PC-3 (cell line): ENCODE measurements around the gene TMEM184C. TPM values are rescaled to one million over a fixed set of nuclear protein-coding genes. Genes with fewer than 3 reads are reported as not detected.

Experiments used
- ATAC-seq: fragments of 200-7000 bp; cut with Tn5 transposase; 2 replicates; pipeline ENCODE4 v1.9.1; 2020; ENCODE audit warnings: mild to moderate bottlenecking, moderate library complexity
- BruUV-seq: library from RNA; stranded (reverse); fragments of 400-500 nt; replicated peaks from 2 replicates; lab custom pipeline; 2021; lab: Mats Ljungman, UMichigan
- CTCF ChIA-PET: fragments of 300-600 bp; sonication (Branson Sonifier 250); formaldehyde crosslinking; loops from one replicate; lab custom pipeline; 2022; ENCODE audit warnings: antibody characterized with exemption; lab: Charles Lee
- POLR2A ChIA-PET: fragments of 300-600 bp; sonication (Branson Sonifier 250); formaldehyde crosslinking; loops from one replicate; lab custom pipeline; 2022; ENCODE audit warnings: antibody characterized with exemption; ENCODE audit not compliant: unreplicated experiment; lab: Charles Lee
- DNase-seq: peaks from one replicate; pipeline ENCODE4 v3.0.0-alpha.2; 2015
- H2AFZ ChIP-seq: fragments of 300-600 bp; sonication (generic); 2 replicates; pipeline ENCODE4 v1.6.0; 2016; ENCODE audit warnings: antibody characterized with exemption, low read length
- H3F3A ChIP-seq: fragments of 300-600 bp; sonication (generic); one replicate; pipeline ENCODE4 v1.6.0; 2017; ENCODE audit warnings: antibody characterized with exemption, low read length, control low read depth, mild to moderate bottlenecking; ENCODE audit not compliant: unreplicated experiment
- H3K27ac ChIP-seq: fragments of 300-600 bp; sonication (generic); 2 replicates; pipeline ENCODE4 v1.5.1; 2016; ENCODE audit warnings: mild to moderate bottlenecking, low read length
- H3K27me3 ChIP-seq: fragments of 300-600 bp; sonication (generic); 2 replicates; pipeline ENCODE4 v1.6.1; 2016; ENCODE audit warnings: low read length, mixed read lengths
- H3K36me3 ChIP-seq: fragments of 300-600 bp; sonication (generic); 2 replicates; pipeline ENCODE4 v1.6.1; 2016; ENCODE audit warnings: low read depth, mixed run types, low read length, mixed read lengths
- H3K4me1 ChIP-seq: fragments of 300-600 bp; sonication (generic); 2 replicates; pipeline ENCODE4 v1.5.1; 2016; ENCODE audit warnings: low read length; ENCODE audit not compliant: insufficient read depth
- H3K4me2 ChIP-seq: fragments of 300-600 bp; sonication (generic); 2 replicates; pipeline ENCODE4 v1.6.0; 2016; ENCODE audit warnings: low read length
- H3K4me3 ChIP-seq: fragments of 300-600 bp; sonication (generic); 2 replicates; pipeline ENCODE4 v1.5.1; 2016; ENCODE audit warnings: mild to moderate bottlenecking, low read length, mixed read lengths
- H3K79me2 ChIP-seq: fragments of 300-600 bp; sonication (generic); 2 replicates; pipeline ENCODE4 v1.6.1; 2017; ENCODE audit warnings: low read length, mixed read lengths
- H3K9ac ChIP-seq: fragments of 300-600 bp; sonication (generic); 2 replicates; pipeline ENCODE4 v1.6.0; 2016; ENCODE audit warnings: mild to moderate bottlenecking, low read length
- H3K9me2 ChIP-seq: fragments of 300-600 bp; sonication (generic); replicated peaks from 2 replicates; pipeline ENCODE4 v1.6.1; 2016; ENCODE audit warnings: mixed run types, low read length, mixed read lengths
- H3K9me3 ChIP-seq: fragments of 300-600 bp; sonication (generic); 2 replicates; pipeline ENCODE4 v1.6.1; 2016; ENCODE audit warnings: low read length, mixed read lengths
- H4K20me1 ChIP-seq: fragments of 300-600 bp; sonication (generic); 2 replicates; pipeline ENCODE4 v1.6.1; 2016; ENCODE audit warnings: low read length, mixed read lengths
- CTCF ChIP-seq: fragments of 300-600 bp; sonication (generic); conservative IDR thresholded peaks from 2 replicates; pipeline ENCODE4 v1.5.1; 2017; ENCODE audit warnings: antibody characterized with exemption, low read depth, mild to moderate bottlenecking, low read length
- EZH2 ChIP-seq: fragments of 300-600 bp; sonication (generic); IDR thresholded peaks from one replicate; pipeline ENCODE4 v1.6.1; 2017; ENCODE audit warnings: antibody characterized with exemption, mild to moderate bottlenecking, low read length; ENCODE audit not compliant: unreplicated experiment
- EZH2phosphoT487 ChIP-seq: fragments of 300-600 bp; sonication (generic); IDR thresholded peaks from 2 replicates; pipeline ENCODE4 v1.6.1; 2018; ENCODE audit warnings: mild to moderate bottlenecking, antibody characterized with exemption, low read length, borderline replicate concordance
- intact Hi-C: fragments of 100-400 bp; cut with micrococcal nuclease; formaldehyde crosslinking; loops from 2 replicates; pipeline ENCODE4 v1.9.0; 2023
- total RNA-seq: library from RNA; depleted of rRNA; stranded (reverse); fragments of >200 nt; gene quantifications from 2 replicates; pipeline ENCODE4 v1.2.3, GENCODE V29; 2014

TMEM184C gene
- total RNA-seq, 1 experiment from 2014 or later = 17.5 TPM

GRCh38 chr4:147628415-147628814, 11.2 kb downstream of the TMEM184C start:
- H3K36me3 ChIP-seq = peaks cover 9% of the 10 kb centered on the region; the same call in 1 of the 2 replicates
- intact Hi-C loops = no loop called here
- ATAC-seq = no peak

GRCh38 chr4:147629783-147630730, 12.9 kb downstream of the TMEM184C start:
- Histone ChIP-seq H4K20me1 (no peaks in the 10 kb centered on the region), H3F3A (no peaks in the 10 kb centered on the region), H3K9ac (no peak overlapping the region), H3K27ac (no peak overlapping the region), H3K9me2 (no peaks in the 10 kb centered on the region), H2AFZ (no peak overlapping the region), H3K4me2 (no peak overlapping the region), H3K9me3 (no peaks in the 10 kb centered on the region), H3K36me3 (peaks cover 17% of the 10 kb centered on the region), H3K4me3 (no peak overlapping the region), H3K4me1 (peaks cover 4% of the 10 kb centered on the region; the same call in 1 of the 2 replicates), H3K27me3 (no peaks in the 10 kb centered on the region), H3K79me2 (no peaks in the 10 kb centered on the region)
- intact Hi-C loops = no loop called here
- DNase-seq (no peak), ATAC-seq (no peak)
- ChIA-PET CTCF (no interaction called here), POLR2A (no interaction called here)
- no TSS peak for BruUV-seq
- TF ChIP-seq EZH2 (no peak), CTCF (no peak), EZH2phosphoT487 (no peak)

More at GRCh38 chr4:147628415-147628814, 11.2 kb downstream of the TMEM184C start:
- Histone ChIP-seq H3F3A (no peaks in the 10 kb centered on the region), H3K9me3 (no peaks in the 10 kb centered on the region), H3K4me3 (no peak overlapping the region), H3K27ac (no peak overlapping the region), H2AFZ (no peak overlapping the region), H4K20me1 (no peaks in the 10 kb centered on the region), H3K27me3 (no peaks in the 10 kb centered on the region), H3K4me2 (no peak overlapping the region), H3K4me1 (peaks cover 4% of the 10 kb centered on the region; the same call in 1 of the 2 replicates), H3K79me2 (no peaks in the 10 kb centered on the region), H3K9me2 (no peaks in the 10 kb centered on the region), H3K9ac (no peak overlapping the region)
- no peak for DNase-seq
- TF ChIP-seq EZH2phosphoT487 = no peak
- TF ChIP-seq CTCF = no peak
- TF ChIP-seq EZH2 = no peak
- POLR2A ChIA-PET = no interaction called here
- CTCF ChIA-PET = no interaction called here
- BruUV-seq = no TSS peak

DNA sequence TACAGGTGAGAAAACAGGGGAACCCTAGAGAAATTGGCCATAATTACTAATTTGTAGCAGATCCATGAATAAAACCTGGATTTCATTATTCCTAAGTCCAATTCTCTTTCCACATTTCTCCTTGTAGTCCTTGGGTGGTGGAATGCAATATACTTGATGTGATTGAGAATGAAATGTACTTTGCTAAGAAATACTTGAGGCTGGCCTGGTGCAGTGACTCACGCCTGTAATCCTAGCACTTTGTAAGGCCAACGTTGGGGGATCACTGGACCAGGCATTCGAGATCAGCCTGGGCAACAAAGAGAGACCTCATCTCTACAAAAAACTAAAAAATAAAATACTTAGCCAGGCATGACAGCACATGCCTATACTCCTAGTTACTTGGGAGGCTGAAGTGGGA, 15.9 kb downstream of the TMEM184C start:
- H4K20me1 ChIP-seq = no peaks in the 10 kb centered on the region
- ATAC-seq (no peak), DNase-seq (no peak)
- TF ChIP-seq EZH2phosphoT487 = no peak
- no peak for TF ChIP-seq EZH2
- no peak for TF ChIP-seq CTCF
- no peaks in the 10 kb centered on the region for H3K27me3 ChIP-seq
- H3K9me3 ChIP-seq = no peaks in the 10 kb centered on the region
- H3K9me2 ChIP-seq = no peaks in the 10 kb centered on the region
- ChIA-PET POLR2A (no interaction called here), CTCF (no interaction called here)
- H3K79me2 ChIP-seq = no peaks in the 10 kb centered on the region
- H2AFZ ChIP-seq = no peak overlapping the region
- no peaks in the 10 kb centered on the region for H3F3A ChIP-seq
- H3K27ac ChIP-seq = no peak overlapping the region
- no peak overlapping the region for H3K9ac ChIP-seq
- intact Hi-C loops = no loop called here
- H3K4me2 ChIP-seq = no peak overlapping the region
- peaks cover 34% of the 10 kb centered on the region for H3K36me3 ChIP-seq
- BruUV-seq = no TSS peak
- no peak overlapping the region for H3K4me3 ChIP-seq
- H3K4me1 ChIP-seq = no peaks in the 10 kb centered on the region
